HepG2 (cell line): ENCODE results near the gene STX1B. TPM values are rescaled to one million over a fixed set of nuclear protein-coding genes. Genes with fewer than 3 reads are reported as not detected.
A peak's percentile ranks its signal among the peaks of the same experiment; 100 is the strongest.

Experiments used
- CEBPG ChIP-seq: IDR thresholded peaks from 2 replicates; pipeline ENCODE4 v1.6.1; 2016
- ELF3 ChIP-seq: IDR thresholded peaks from 2 replicates; pipeline ENCODE4 v1.6.1; 2016; ENCODE audit warnings: missing genetic modification reagents, missing compliant biosample characterization
- ELF4 ChIP-seq: sonication (generic); formaldehyde crosslinking; IDR thresholded peaks from 2 replicates; pipeline ENCODE4 v1.5.0; 2020; ENCODE audit warnings: missing genetic modification reagents, mild to moderate bottlenecking, moderate library complexity, borderline replicate concordance
- ETV5 ChIP-seq: IDR thresholded peaks from 2 replicates; pipeline ENCODE4 v1.6.1; 2018; ENCODE audit warnings: missing biosample characterization, missing genetic modification reagents, inconsistent platforms, borderline replicate concordance
- ETV6 ChIP-seq: sonication (generic); formaldehyde crosslinking; conservative IDR thresholded peaks from 2 replicates; pipeline ENCODE4 v1.4.0; 2020; ENCODE audit warnings: missing genetic modification reagents
- FOSL2 ChIP-seq: sonication (generic); formaldehyde crosslinking; IDR thresholded peaks from 2 replicates; pipeline ENCODE4 v1.4.0; 2020; ENCODE audit warnings: missing genetic modification reagents
- HDAC2 ChIP-seq: sonication (generic); formaldehyde crosslinking; IDR thresholded peaks from 2 replicates; pipeline ENCODE4 v1.4.0; 2020; ENCODE audit warnings: missing genetic modification reagents
- HIVEP1 ChIP-seq: sonication (generic); formaldehyde crosslinking; IDR thresholded peaks from 2 replicates; pipeline ENCODE4 v1.4.0; 2020; ENCODE audit warnings: mild to moderate bottlenecking, missing genetic modification reagents
- HOXA3 ChIP-seq: sonication (generic); formaldehyde crosslinking; IDR thresholded peaks from 2 replicates; pipeline ENCODE4 v1.5.0; 2020; ENCODE audit warnings: missing genetic modification reagents
- KLF16 ChIP-seq, 2 experiments: sonication (generic) in 1 of 2; formaldehyde crosslinking in 1 of 2; IDR thresholded peaks; 2 replicates each; pipeline versions ENCODE4 v1.6.1 to v1.8.0; 2016 to 2023; ENCODE audit warnings: missing genetic modification reagents in 2 of 2, missing compliant biosample characterization in 1 of 2
- LRRFIP1 ChIP-seq: sonication (generic); formaldehyde crosslinking; conservative IDR thresholded peaks from 2 replicates; pipeline ENCODE4 v1.4.0; 2020; ENCODE audit warnings: missing genetic modification reagents
- MTA1 ChIP-seq: sonication (generic); formaldehyde crosslinking; IDR thresholded peaks from 2 replicates; pipeline ENCODE4 v1.4.0; 2020; ENCODE audit warnings: missing genetic modification reagents, mild to moderate bottlenecking, borderline replicate concordance
- RXRB ChIP-seq: IDR thresholded peaks from 2 replicates; pipeline ENCODE4 v1.6.1; 2016; ENCODE audit warnings: borderline replicate concordance, missing genetic modification reagents, missing compliant biosample characterization
- SP4 ChIP-seq: sonication (generic); formaldehyde crosslinking; IDR thresholded peaks from 2 replicates; pipeline ENCODE4 v1.8.1; 2023; ENCODE audit warnings: mild to moderate bottlenecking, missing genetic modification reagents
- ZNF333 ChIP-seq: sonication (generic); formaldehyde crosslinking; IDR thresholded peaks from 2 replicates; pipeline ENCODE4 v1.4.0; 2020; ENCODE audit warnings: mild to moderate bottlenecking, missing genetic modification reagents, borderline replicate concordance
- ZNF546 ChIP-seq: sonication (generic); formaldehyde crosslinking; conservative IDR thresholded peaks from 2 replicates; pipeline ENCODE4 v1.8.1; 2023; ENCODE audit warnings: mild to moderate bottlenecking, missing genetic modification reagents
- ZNF574 ChIP-seq: sonication (generic); formaldehyde crosslinking; IDR thresholded peaks from 2 replicates; pipeline ENCODE4 v1.4.0; 2020; ENCODE audit warnings: missing genetic modification reagents
- ZNF609 ChIP-seq: sonication (generic); formaldehyde crosslinking; IDR thresholded peaks from 2 replicates; pipeline ENCODE4 v1.4.0; 2020; ENCODE audit warnings: mild to moderate bottlenecking, missing genetic modification reagents, borderline replicate concordance
- ZNF788 ChIP-seq: sonication (generic); formaldehyde crosslinking; IDR thresholded peaks from 2 replicates; pipeline ENCODE4 v1.5.0; 2020; ENCODE audit warnings: mild to moderate bottlenecking, missing genetic modification reagents, borderline replicate concordance
- ZSCAN25 ChIP-seq: sonication (generic); formaldehyde crosslinking; IDR thresholded peaks from 2 replicates; pipeline ENCODE4 v1.8.0; 2022; ENCODE audit warnings: mild to moderate bottlenecking, missing genetic modification reagents
- polyA plus RNA-seq, 8 experiments: library from polyadenylated mRNA; depleted of rRNA in 3 of 8; stranded (reverse) in 7 of 8; unstranded in 1 of 8; fragments of >200 nt; fragmentation: Illumina TruSeq in 4 of 8; extraction: Trizol in 4 of 8; gene quantifications; 2 replicates each; pipeline versions ENCODE4 v1.2.1 to v1.2.3, GENCODE V29; 2011 to 2016; ENCODE audit warnings: low read depth in 4 of 8, missing spikeins in 1 of 8, mixed read lengths in 1 of 8; ENCODE audit not compliant: insufficient read depth in 1 of 8
- total RNA-seq, 5 experiments: library from RNA; depleted of rRNA; stranded (reverse); fragments of >200 nt; fragmentation: Illumina TruSeq; extraction: Trizol; gene quantifications; 2 replicates each; pipeline ENCODE4 v1.2.3, GENCODE V29; 2016; ENCODE audit warnings: low read depth in 1 of 5

The STX1B gene
- total and polyA plus RNA-seq, 2 of the 13 experiments (the other 11 are each of a cell fraction or from before 2014, with no cell fraction given), result 2.1 to 3.0 TPM

GRCh38 chr16:31016018-31016417 is 5.6 kb upstream of the STX1B start (continued):
- TF ChIP-seq ZNF574 (peak; percentile 54; the same call in 1 of the 2 replicates), ETV6 (CRISPR knock-in tag) (no peak; the same call in 1 of the 2 replicates), SP4 (CRISPR knock-in tag) (0 out of 2 replicates have a peak, but pooled peaks have one; percentile 30), ZNF546 (CRISPR knock-in tag) (no peak), ELF4 (peak; percentile 35; the same call in 1 of the 2 replicates), LRRFIP1 (CRISPR knock-in tag) (no peak), ZSCAN25 (CRISPR knock-in tag) (0 out of 2 replicates have a peak, but pooled peaks have one; percentile 38), MTA1 (CRISPR knock-in tag) (no peak), ELF3 (CRISPR knock-in tag) (peak; percentile 98), ZNF609 (CRISPR knock-in tag) (0 out of 2 replicates have a peak, but pooled peaks have one; percentile 17), HIVEP1 (CRISPR knock-in tag) (0 out of 2 replicates have a peak, but pooled peaks have one; percentile 33), CEBPG (CRISPR knock-in tag) (peak; percentile 40; the same call in 1 of the 2 replicates), ETV5 (CRISPR knock-in tag) (0 out of 2 replicates have a peak, but pooled peaks have one; percentile 8), HDAC2 (CRISPR knock-in tag) (0 out of 2 replicates have a peak, but pooled peaks have one; percentile 23), KLF16 (CRISPR knock-in tag; IDR thresholded peaks at IDR 0.05) (0 out of 4 replicates have a peak, but pooled peaks of 1 of the 2 experiments have one; percentile 28), FOSL2 (CRISPR knock-in tag) (peak; percentile 25; the same call in 1 of the 2 replicates), ZNF333 (CRISPR knock-in tag) (no peak), HOXA3 (CRISPR knock-in tag) (peak; percentile 52; the same call in 1 of the 2 replicates), ZNF788 (CRISPR knock-in tag) (peak; percentile 33; the same call in 1 of the 2 replicates), RXRB (0 out of 2 replicates have a peak, but pooled peaks have one; percentile 19)
